H1 (cell line): Measurements from ENCODE around the gene KCNC2. TPM values are rescaled to one million over a fixed set of nuclear protein-coding genes. Genes with fewer than 3 reads are reported as not detected.

Experiments used
- CTCF ChIA-PET: fragments of 300-600 bp; sonication (Branson Sonifier 250); formaldehyde crosslinking; loops from one replicate; lab custom pipeline; 2021; ENCODE audit not compliant: partially characterized antibody; lab: Charles Lee
- POLR2A ChIA-PET: fragments of 300-600 bp; sonication (Branson Sonifier 250); formaldehyde crosslinking; loops from one replicate; lab custom pipeline; 2021; ENCODE audit warnings: inconsistent platforms; ENCODE audit not compliant: partially characterized antibody; lab: Charles Lee
- DNase-seq, 2 experiments: peaks; one replicate each; pipeline versions ENCODE4 v3.0.0 to v3.0.0-alpha.2; 2010 to 2022; ENCODE audit warnings: low spot score in 2 of 2, low read depth in 1 of 2, mixed read lengths in 1 of 2
- FAIRE-seq: peaks from 2 replicates; lab custom pipeline; 2011; peaks lifted over from hg19 to GRCh38; lab: Jason Lieb, UNC
- H2AFZ ChIP-seq: 2 replicates; pipeline ENCODE4 v1.8.1; 2012; ENCODE audit warnings: low read length, inconsistent platforms
- H2AK5ac ChIP-seq: 2 replicates; pipeline ENCODE4 v1.6.1; 2013; ENCODE audit warnings: low read depth, low read length
- H2BK120ac ChIP-seq: replicated peaks from 2 replicates; pipeline ENCODE3; 2013; ENCODE audit warnings: low read depth, low read length, inconsistent platforms
- H2BK12ac ChIP-seq: 2 replicates; pipeline ENCODE4 v1.6.1; 2013; ENCODE audit warnings: low read depth, low read length
- H2BK15ac ChIP-seq: 2 replicates; pipeline ENCODE4 v1.6.1; 2013; ENCODE audit warnings: low read length
- H2BK20ac ChIP-seq: 2 replicates; pipeline ENCODE4 v1.6.1; 2013; ENCODE audit warnings: low read length
- H2BK5ac ChIP-seq: 2 replicates; pipeline ENCODE4 v1.6.1; 2013; ENCODE audit warnings: low read depth, low read length
- H3K14ac ChIP-seq: 2 replicates; pipeline ENCODE4 v1.6.1; 2013; ENCODE audit warnings: inconsistent platforms; ENCODE audit not compliant: insufficient read length
- H3K18ac ChIP-seq: 2 replicates; pipeline ENCODE4 v1.6.1; 2013; ENCODE audit warnings: low read length; ENCODE audit errors: extremely low read depth
- H3K23ac ChIP-seq: 2 replicates; pipeline ENCODE4 v1.6.1; 2013; ENCODE audit warnings: inconsistent platforms; ENCODE audit not compliant: insufficient read length
- H3K23me2 ChIP-seq: 2 replicates; pipeline ENCODE4 v1.6.1; 2013; ENCODE audit warnings: low read depth, low read length
- H3K27ac ChIP-seq: 2 replicates; pipeline ENCODE4 v1.6.1; 2011; ENCODE audit warnings: low read depth, low read length, inconsistent platforms
- H3K27me3 ChIP-seq, 4 experiments: replicated peaks in 1 of 4; 1 replicate in 1 of 4; 2 replicates in 3 of 4; pipeline versions ENCODE4 v1.6.1 to v1.8.1; 2011 to 2013; ENCODE audit warnings: low read length in 3 of 4, mild to moderate bottlenecking in 3 of 4, inconsistent platforms in 2 of 4, mixed read lengths in 2 of 4, moderate library complexity in 1 of 4; ENCODE audit not compliant: control insufficient read depth in 3 of 4, insufficient read depth in 3 of 4; ENCODE audit errors: extremely low read depth in 1 of 4
- H3K36me3 ChIP-seq, 4 experiments: 2 replicates each; pipeline versions ENCODE4 v1.6.1 to v1.8.1; 2011 to 2013; ENCODE audit warnings: mild to moderate bottlenecking in 4 of 4, low read length in 3 of 4, moderate library complexity in 2 of 4, control low read depth in 1 of 4, inconsistent platforms in 1 of 4; ENCODE audit not compliant: insufficient read depth in 4 of 4, control insufficient read depth in 2 of 4
- H3K4ac ChIP-seq: replicated peaks from 2 replicates; pipeline ENCODE3; 2013; ENCODE audit warnings: low read length, low read depth, mixed read lengths, inconsistent platforms; ENCODE audit not compliant: insufficient read length
- H3K4me1 ChIP-seq, 4 experiments: replicated peaks in 1 of 4; 1 replicate in 1 of 4; 2 replicates in 3 of 4; pipeline versions ENCODE4 v1.6.1 to v1.8.1; 2011 to 2013; ENCODE audit warnings: low read length in 3 of 4, inconsistent platforms in 2 of 4, mixed read lengths in 1 of 4; ENCODE audit not compliant: insufficient read depth in 4 of 4, control insufficient read depth in 3 of 4
- H3K4me2 ChIP-seq, 2 experiments: 2 replicates each; pipeline versions ENCODE4 v1.6.1 to v1.8.1; 2011 to 2013; ENCODE audit warnings: low read depth in 2 of 2, low read length in 2 of 2, control low read depth in 1 of 2, inconsistent platforms in 1 of 2, mild to moderate bottlenecking in 1 of 2; ENCODE audit not compliant: insufficient read depth in 1 of 2
- H3K4me3 ChIP-seq, 4 experiments: fragments of 200-600, 300-600 bp in 1 of 4; sonication (generic), shearing (Covaris generic), sonication (Bioruptor Twin) in 1 of 4; 2 replicates each; pipeline versions ENCODE4 v1.5.1 to v1.8.1; 2011 to 2016; ENCODE audit warnings: low read length in 4 of 4, low read depth in 3 of 4, control low read depth in 2 of 4, inconsistent platforms in 2 of 4, mild to moderate bottlenecking in 2 of 4, mixed read lengths in 1 of 4, moderate library complexity in 1 of 4; ENCODE audit not compliant: insufficient read depth in 2 of 4; ENCODE audit errors: extremely low read depth in 1 of 4
- H3K56ac ChIP-seq: replicated peaks from 2 replicates; pipeline ENCODE3; 2013; ENCODE audit warnings: low read depth, mild to moderate bottlenecking, mixed read lengths, low read length, inconsistent platforms; ENCODE audit not compliant: insufficient read length
- H3K79me1 ChIP-seq: 2 replicates; pipeline ENCODE4 v1.6.1; 2013; ENCODE audit warnings: low read depth, low read length, control low read depth
- H3K79me2 ChIP-seq, 2 experiments: 2 replicates each; pipeline versions ENCODE4 v1.6.1 to v1.8.1; 2012 to 2013; ENCODE audit warnings: low read length in 2 of 2, mild to moderate bottlenecking in 2 of 2, inconsistent platforms in 1 of 2; ENCODE audit not compliant: insufficient read depth in 2 of 2, control insufficient read depth in 1 of 2
- H3K9ac ChIP-seq, 4 experiments: replicated peaks in 1 of 4; 1 replicate in 1 of 4; 2 replicates in 3 of 4; pipeline versions ENCODE4 v1.6.1 to v1.8.1; 2011 to 2013; ENCODE audit warnings: low read depth in 3 of 4, low read length in 3 of 4, control low read depth in 2 of 4, mild to moderate bottlenecking in 2 of 4, moderate library complexity in 2 of 4, inconsistent platforms in 1 of 4; ENCODE audit errors: extremely low read depth in 1 of 4
- H3K9me3 ChIP-seq, 2 experiments: 2 replicates each; pipeline versions ENCODE4 v1.6.1 to v1.8.1; 2012 to 2013; ENCODE audit warnings: mild to moderate bottlenecking in 2 of 2, moderate library complexity in 2 of 2, control low read depth in 1 of 2, inconsistent platforms in 1 of 2, low read depth in 1 of 2, low read length in 1 of 2, mixed read lengths in 1 of 2; ENCODE audit not compliant: insufficient read depth in 2 of 2
- H4K20me1 ChIP-seq, 2 experiments: replicated peaks in 1 of 2; 2 replicates each; pipeline versions ENCODE3 to v1.8.1; 2011 to 2013; ENCODE audit warnings: inconsistent platforms in 2 of 2, low read length in 2 of 2, mild to moderate bottlenecking in 1 of 2; ENCODE audit not compliant: insufficient read depth in 2 of 2, control insufficient read depth in 1 of 2
- H4K5ac ChIP-seq: 2 replicates; pipeline ENCODE4 v1.6.1; 2013; ENCODE audit warnings: low read length, low read depth, mixed read lengths, inconsistent platforms; ENCODE audit not compliant: insufficient read length
- H4K8ac ChIP-seq: 2 replicates; pipeline ENCODE4 v1.8.0; 2013; ENCODE audit warnings: mild to moderate bottlenecking, moderate library complexity, low read length, inconsistent platforms; ENCODE audit not compliant: insufficient read depth; ENCODE audit errors: extremely low read depth
- H4K91ac ChIP-seq: replicated peaks from 2 replicates; pipeline ENCODE3; 2013; ENCODE audit warnings: low read length, mixed read lengths, inconsistent platforms; ENCODE audit not compliant: insufficient read length
- BRCA1 ChIP-seq: IDR thresholded peaks from 2 replicates; pipeline ENCODE4 v1.6.1; 2012; ENCODE audit warnings: low read depth, low read length, improper control_type of control experiment
- WGBS, 2 experiments: shearing (Covaris generic) in 1 of 2; methylation state at CpG; one replicate each; pipeline versions ENCODE4 v1.1.6 to v1.1.7; 2013 to 2015; ENCODE audit warnings: low lambda C conversion rate in 2 of 2, mixed read lengths in 2 of 2, inconsistent platforms in 1 of 2, low coverage in 1 of 2, missing lambda C conversion rate in 1 of 2; ENCODE audit not compliant: insufficient replicate concordance in 2 of 2, insufficient coverage in 1 of 2, insufficient read length in 1 of 2; ENCODE audit errors: extremely low coverage in 1 of 2, missing lambda C conversion rate in 1 of 2; 5-methylcytosine and 5-hydroxymethylcytosine counted together
- polyA plus RNA-seq, 7 experiments: library from polyadenylated mRNA; depleted of rRNA in 3 of 7; stranded (reverse) in 5 of 7; unstranded in 2 of 7; fragments of >200 nt in 5 of 7; fragments of 200-250 nt in 2 of 7; gene quantifications; 1 replicate in 5 of 7; 2 replicates in 1 of 7; 4 replicates in 1 of 7; pipeline versions ENCODE4 v1.2.1 to v1.2.3, GENCODE V29; 2011 to 2013; ENCODE audit warnings: missing spikeins in 2 of 7, mixed read lengths in 2 of 7
- total RNA-seq: library from RNA; stranded (reverse); fragmentation: NEBNext Ultra II Directional; extraction: Animal tissue kit (Norgen Biotek cat#: 25700); gene quantifications from 2 replicates; pipeline ENCODE4 v1.2.1, GENCODE V29; 2021

The KCNC2 gene
- total and polyA plus RNA-seq, 2 of the 8 experiments (the other 6 are each of a cell fraction or from before 2014, with no cell fraction given), result 0.03 TPM; not detected in 1

- Histone ChIP-seq H3K27me3 (no peaks in the 10 kb centered on the region), H2BK120ac (no peak overlapping the region), H2AK5ac (no peak overlapping the region), H2AFZ (no peak overlapping the region), H4K20me1 (no peaks in the 10 kb centered on the region), H3K18ac (no peak overlapping the region), H3K9me3 (no peaks in the 10 kb centered on the region), H3K27ac (no peak overlapping the region), H3K36me3 (no peaks in the 10 kb centered on the region), H4K91ac (no peak overlapping the region), H3K4me2 (no peak overlapping the region), H3K4me3 (no peak overlapping the region), H3K23me2 (no peaks in the 10 kb centered on the region), H3K79me2 (no peaks in the 10 kb centered on the region), H3K4me1 (no peaks in the 10 kb centered on the region), H3K9ac (no peak overlapping the region), H2BK15ac (no peak overlapping the region), H2BK5ac (no peak overlapping the region), H3K79me1 (no peaks in the 10 kb centered on the region), H3K4ac (no peak overlapping the region), H3K14ac (no peak overlapping the region), H3K56ac (no peak overlapping the region), H2BK12ac (no peak overlapping the region), H3K23ac (no peak overlapping the region), H2BK20ac (no peak overlapping the region), H4K8ac (no peak overlapping the region), H4K5ac (no peak overlapping the region)
- DNase-seq (no peak), FAIRE-seq (no peak)
- WGBS, 2 experiments, result 84% methylated on average over 1 of the region's 1 CpG; no CpG with 5 or more reads in 1 of the 2 experiments
- ChIA-PET POLR2A (no interaction called here), CTCF (interaction anchor here (0.7 to 1.0 kb wide), 2 partner anchors 125 to 535 kb away, joined by 3 read pairs; no protein-coding TSS in a partner anchor)
- no peak for TF ChIP-seq BRCA1
These were observed 48.2 kb downstream of the KCNC2 start for GRCh38 chr12:75161488-75161887.
